GM12874 (cell line): ENCODE results near the gene MEF2D.
A peak's percentile ranks its signal among the peaks of the same experiment; 100 is the strongest.

Source experiments
- CTCF ChIP-seq: IDR thresholded peaks from 2 replicates; pipeline ENCODE4 v1.5.1; 2011; ENCODE audit warnings: low read depth, mild to moderate bottlenecking, control low read depth, low read length, moderate library complexity; ENCODE audit not compliant: insufficient read depth

MEF2D gene

GRCh38 chr1:156504438-156504813 lies 3.9 kb upstream of the MEF2D start:
- TF ChIP-seq CTCF = no peak

- no peak for TF ChIP-seq CTCF
Measured at GRCh38 chr1:156503698-156504437, 3.3 kb upstream of the MEF2D start.

GRCh38 chr1:156502894-156503697 lies 2.5 kb upstream of the MEF2D start:
- TF ChIP-seq CTCF = no peak

- TF ChIP-seq CTCF = no peak
Measured at GRCh38 chr1:156502391-156502893, 1.9 kb upstream of the MEF2D start.

GRCh38 chr1:156500793-156501506 lies 375 bp upstream of the MEF2D start:
- peak; percentile 69 for TF ChIP-seq CTCF

GRCh38 chr1:156499842-156500542 lies 583 bp downstream of the MEF2D start:
- TF ChIP-seq CTCF = no peak
